Uterus (tissue), 4 donors: Measurements from ENCODE around the gene PNMA8C. TPM values are rescaled to one million over a fixed set of nuclear protein-coding genes. Genes with fewer than 3 reads are reported as not detected.

Source experiments
- total RNA-seq, 4 donors: library from RNA; depleted of rRNA in 3 of 4; stranded (reverse); fragments of >200 nt in 3 of 4; gene quantifications; one replicate each; pipeline versions ENCODE4 v1.1.0 to v1.2.4, GENCODE V29; 2014 to 2023
- donor health status: DM: yes; HTN: yes; CAD: no.

PNMA8C gene
- total RNA-seq, 4 donors from 2014 or later: under 0.01 to 3.7 (median 0.73) TPM; not detected in 1

Other genes starting within 250 kb of the PNMA8C start
- not detected for gene IGFL1, start 199.2 kb downstream of the PNMA8C start, total RNA-seq
- gene HIF3A, start 131.9 kb downstream of the PNMA8C start, total RNA-seq: 100 to 1,000 TPM in 2 of 4 donors, 10 to 100 TPM in 2; 21.5 to 212 (median 103) TPM
- 10 to 100 TPM; 26.1 to 92.3 (median 62.5) TPM for gene PPP5C, start 81.8 kb downstream of the PNMA8C start, total RNA-seq
- gene CCDC8, start 15.4 kb downstream of the PNMA8C start, total RNA-seq: 10 to 100 TPM in 2 of 4 donors, 1 to 10 TPM in 2; 7.2 to 89.1 (median 26.2) TPM
- gene PNMA8A, start 42.6 kb upstream of the PNMA8C start, total RNA-seq: 10 to 100 TPM in 3 of 4 donors, 1 to 10 TPM in 1; 8.7 to 69.7 (median 16.1) TPM
- gene PNMA8B, start 66.9 kb upstream of the PNMA8C start, total RNA-seq: 1 to 10 TPM in 3 of 4 donors, not detected in 1; 2.2 to 7.9 (median 3.1) TPM
- gene CALM3, start 172.4 kb upstream of the PNMA8C start, total RNA-seq: 100 to 1,000 TPM in 3 of 4 donors, 10 to 100 TPM in 1; 83.8 to 225 (median 157) TPM
- 1 to 10 TPM in 2 of 4 donors, under 1 TPM in 2; 0.51 to 6.1 (median 3.5) TPM for gene PTGIR, start 196.2 kb upstream of the PNMA8C start, total RNA-seq
- gene GNG8, start 207.3 kb upstream of the PNMA8C start, total RNA-seq: not detected
- 10 to 100 TPM in 3 of 4 donors, under 1 TPM in 1; 0.29 to 90.1 (median 30.3) TPM for gene DACT3, start 232.2 kb upstream of the PNMA8C start, total RNA-seq